HUES48 (cell line): ENCODE measurements around the gene KCTD2.

Experiments used
- H3K27ac ChIP-seq: one replicate; pipeline ENCODE4 v1.7.0; 2013; ENCODE audit warnings: low read depth, low read length, inconsistent platforms
- H3K27me3 ChIP-seq: 2 replicates; pipeline ENCODE4 v1.6.1; 2013; ENCODE audit warnings: mild to moderate bottlenecking, low read length; ENCODE audit not compliant: control insufficient read depth, insufficient read depth
- H3K36me3 ChIP-seq: 2 replicates; pipeline ENCODE4 v1.6.1; 2013; ENCODE audit warnings: low read length; ENCODE audit not compliant: control insufficient read depth, insufficient read depth
- H3K4me1 ChIP-seq: 2 replicates; pipeline ENCODE4 v1.6.1; 2013; ENCODE audit warnings: mild to moderate bottlenecking, low read length; ENCODE audit not compliant: control insufficient read depth, insufficient read depth
- H3K4me3 ChIP-seq: 2 replicates; pipeline ENCODE4 v1.5.1; 2013; ENCODE audit warnings: mild to moderate bottlenecking, low read depth, low read length
- H3K9ac ChIP-seq: 2 replicates; pipeline ENCODE4 v1.6.1; 2013; ENCODE audit warnings: mild to moderate bottlenecking, low read depth, low read length, moderate library complexity
- H3K9me3 ChIP-seq: 2 replicates; pipeline ENCODE4 v1.6.1; 2013; ENCODE audit warnings: low read length; ENCODE audit not compliant: control insufficient read depth, insufficient read depth

KCTD2 gene

DNA sequence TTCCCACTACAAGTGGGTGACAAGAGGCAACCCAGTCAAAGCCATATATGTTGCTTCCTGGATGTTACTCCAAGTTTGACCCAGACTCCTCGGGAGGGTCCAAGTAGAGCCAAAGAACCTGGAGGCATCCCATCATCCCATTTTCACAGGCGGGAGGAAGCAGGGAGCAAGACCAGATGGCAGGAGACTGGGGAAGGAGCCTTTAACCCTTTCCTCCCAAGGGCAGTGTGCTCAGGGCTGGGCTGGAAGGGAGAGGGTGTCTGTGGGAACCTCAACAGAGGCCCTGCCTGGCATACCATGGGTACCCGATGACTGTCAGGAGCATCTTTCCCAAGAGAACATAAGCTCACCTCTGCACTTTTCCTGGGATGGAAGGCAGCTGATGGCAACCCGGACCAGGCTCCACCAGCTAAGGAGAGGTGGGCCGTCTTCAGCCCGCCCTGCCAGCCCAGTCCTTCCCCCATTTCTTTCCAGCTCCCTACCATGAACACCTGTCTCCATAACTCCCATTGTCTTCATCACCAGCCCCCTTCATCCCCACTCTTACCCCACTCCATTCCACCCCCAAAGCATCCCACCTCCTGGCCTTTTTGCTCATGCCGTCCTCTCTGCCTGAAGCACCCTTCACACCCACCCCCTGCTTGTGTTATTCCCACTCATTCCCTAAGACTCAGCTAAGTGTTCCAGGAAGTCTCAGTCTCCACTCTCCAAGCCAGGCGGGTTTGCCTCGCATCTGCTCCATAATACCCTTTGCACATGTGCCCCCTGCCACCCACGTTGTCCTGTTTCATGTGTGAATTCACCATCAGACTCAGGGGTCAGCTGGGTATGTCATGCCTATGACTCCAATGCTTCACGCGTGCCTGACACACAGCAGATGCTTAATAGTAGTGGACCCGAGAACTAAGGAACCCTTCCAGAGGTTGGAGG, 34.9 kb downstream of the KCTD2 start:
- Histone ChIP-seq H3K4me1 (peaks cover 15% of the 10 kb centered on the region), H3K27me3 (no peaks in the 10 kb centered on the region), H3K9me3 (no peaks in the 10 kb centered on the region), H3K9ac (no peak overlapping the region), H3K27ac (no peak overlapping the region), H3K4me3 (no peak overlapping the region), H3K36me3 (no peaks in the 10 kb centered on the region)

DNA sequence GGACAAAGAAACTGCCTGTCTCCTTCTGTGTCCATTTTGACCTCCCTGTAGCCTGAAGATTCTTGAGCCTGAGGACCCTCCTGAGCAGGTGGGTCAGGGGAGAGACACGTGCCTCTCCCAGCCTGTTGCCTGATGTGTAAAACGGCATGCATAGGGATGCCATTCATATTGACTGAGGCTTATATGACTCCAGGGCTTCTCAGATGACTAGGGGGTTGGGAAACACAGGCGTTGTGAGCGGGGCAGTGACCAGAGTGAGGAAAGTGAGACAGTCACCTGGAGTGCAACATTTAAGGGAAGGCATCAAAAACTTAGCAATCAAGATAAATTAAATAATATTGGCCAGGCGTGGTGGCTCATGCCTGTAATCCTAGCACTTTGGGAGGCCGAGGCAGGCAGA, 35.7 kb downstream of the KCTD2 start:
- H3K27ac ChIP-seq, result no peak overlapping the region
- H3K36me3 ChIP-seq, result no peaks in the 10 kb centered on the region
- no peaks in the 10 kb centered on the region for H3K9me3 ChIP-seq
- H3K4me1 ChIP-seq, result peaks cover 19% of the 10 kb centered on the region
- no peak overlapping the region for H3K9ac ChIP-seq
- H3K27me3 ChIP-seq, result no peaks in the 10 kb centered on the region
- H3K4me3 ChIP-seq, result no peak overlapping the region

DNA sequence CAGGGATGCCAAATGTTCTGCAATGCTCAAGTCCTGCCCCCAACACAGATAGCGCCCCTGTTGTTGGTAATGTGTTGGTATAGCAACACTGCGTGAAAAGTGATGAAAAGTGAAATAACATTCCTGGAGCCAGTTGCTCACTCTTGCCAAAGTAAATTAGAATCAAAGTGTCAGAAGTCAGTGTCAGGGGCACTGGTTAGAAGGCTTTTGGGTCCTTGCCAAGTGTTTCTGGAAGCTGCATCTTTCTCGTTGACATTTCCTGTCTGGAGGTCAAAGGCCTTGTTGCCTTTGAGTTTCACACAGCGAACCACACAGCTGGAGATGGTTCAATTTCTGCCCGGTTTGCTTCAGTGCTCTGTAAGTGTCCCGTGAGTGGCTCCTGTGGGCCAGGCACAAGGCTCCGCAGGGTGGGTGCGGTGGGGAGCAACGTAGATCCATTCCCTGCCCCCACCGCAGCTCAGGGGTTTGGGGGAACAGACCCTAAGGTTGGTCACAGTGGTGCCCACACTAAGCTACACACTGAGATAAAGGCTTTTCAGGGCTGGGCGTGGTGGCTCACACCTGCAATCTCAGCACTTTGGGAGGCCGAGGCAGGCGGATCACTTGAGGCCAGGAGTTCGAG, 37.1 kb downstream of the KCTD2 start:
- Histone ChIP-seq H3K27ac (no peak overlapping the region), H3K9ac (no peak overlapping the region), H3K4me1 (peaks cover 18% of the 10 kb centered on the region)

DNA sequence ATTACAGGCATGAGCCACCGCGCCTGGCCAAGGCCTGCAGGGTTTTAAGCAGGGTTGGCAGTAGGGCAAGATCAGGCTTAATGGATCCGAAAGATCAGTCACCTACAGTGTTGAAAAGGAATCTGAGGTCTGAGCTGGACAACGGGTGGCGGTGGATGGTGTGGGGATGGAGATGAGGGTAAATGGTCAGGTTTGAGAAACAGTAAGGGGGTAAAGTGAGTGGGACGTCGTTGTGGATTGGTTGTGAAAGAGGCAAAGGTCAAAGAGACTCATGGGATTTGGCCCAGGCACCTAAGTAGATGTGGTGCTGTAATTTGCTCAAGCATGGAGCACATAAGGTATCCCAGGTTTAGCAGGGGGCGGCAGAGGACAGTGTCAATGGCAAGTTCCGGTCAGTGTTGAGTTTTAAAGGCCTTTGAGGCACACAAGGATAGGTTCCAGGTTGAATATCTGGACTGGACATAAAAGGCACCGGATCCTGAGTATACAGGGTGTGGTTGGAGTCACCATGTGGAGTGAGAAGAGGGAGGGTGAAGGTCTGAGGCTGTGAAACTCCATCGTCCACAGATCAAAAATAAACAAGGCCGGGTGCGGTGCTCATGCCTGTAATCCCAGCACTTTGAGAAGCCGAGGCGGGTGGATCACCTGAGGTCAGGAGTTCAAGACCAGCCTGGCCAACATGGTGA, 39.6 kb downstream of the KCTD2 start:
- Histone ChIP-seq H3K9me3 (no peaks in the 10 kb centered on the region), H3K4me1 (peaks cover 26% of the 10 kb centered on the region), H3K27ac (peak overlapping the region; percentile 93), H3K4me3 (no peak overlapping the region), H3K27me3 (no peaks in the 10 kb centered on the region), H3K36me3 (no peaks in the 10 kb centered on the region), H3K9ac (no peak overlapping the region)

More for the DNA sequence above, 37.1 kb downstream of the KCTD2 start:
- no peaks in the 10 kb centered on the region for H3K9me3 ChIP-seq
- no peak overlapping the region for H3K4me3 ChIP-seq
- H3K27me3 ChIP-seq, result no peaks in the 10 kb centered on the region
- H3K36me3 ChIP-seq, result no peaks in the 10 kb centered on the region

DNA sequence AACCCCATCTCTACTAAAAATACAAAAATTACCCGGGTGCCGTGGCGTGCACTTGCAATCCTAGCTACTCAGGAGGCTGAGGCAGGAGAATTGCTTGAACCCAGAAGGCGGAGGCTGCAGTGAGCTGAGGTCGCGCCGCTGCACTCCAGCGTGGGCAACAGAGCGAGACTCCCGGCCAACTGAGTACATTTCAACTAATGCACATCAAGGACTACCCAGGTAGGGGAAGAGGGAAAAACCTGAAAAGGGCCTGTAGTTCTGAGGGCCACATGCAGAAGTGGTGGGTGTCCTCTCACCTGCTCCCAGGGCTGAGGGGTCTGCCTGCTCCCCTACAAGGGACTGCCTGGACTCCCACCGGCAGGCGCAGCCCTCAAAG, 40.1 kb downstream of the KCTD2 start:
- Histone ChIP-seq H3K4me3 (peak overlapping the region; percentile 78), H3K9ac (peak overlapping the region; percentile 84), H3K9me3 (no peaks in the 10 kb centered on the region), H3K27ac (peak overlapping the region; percentile 93), H3K27me3 (no peaks in the 10 kb centered on the region), H3K4me1 (peaks cover 26% of the 10 kb centered on the region), H3K36me3 (no peaks in the 10 kb centered on the region)

DNA sequence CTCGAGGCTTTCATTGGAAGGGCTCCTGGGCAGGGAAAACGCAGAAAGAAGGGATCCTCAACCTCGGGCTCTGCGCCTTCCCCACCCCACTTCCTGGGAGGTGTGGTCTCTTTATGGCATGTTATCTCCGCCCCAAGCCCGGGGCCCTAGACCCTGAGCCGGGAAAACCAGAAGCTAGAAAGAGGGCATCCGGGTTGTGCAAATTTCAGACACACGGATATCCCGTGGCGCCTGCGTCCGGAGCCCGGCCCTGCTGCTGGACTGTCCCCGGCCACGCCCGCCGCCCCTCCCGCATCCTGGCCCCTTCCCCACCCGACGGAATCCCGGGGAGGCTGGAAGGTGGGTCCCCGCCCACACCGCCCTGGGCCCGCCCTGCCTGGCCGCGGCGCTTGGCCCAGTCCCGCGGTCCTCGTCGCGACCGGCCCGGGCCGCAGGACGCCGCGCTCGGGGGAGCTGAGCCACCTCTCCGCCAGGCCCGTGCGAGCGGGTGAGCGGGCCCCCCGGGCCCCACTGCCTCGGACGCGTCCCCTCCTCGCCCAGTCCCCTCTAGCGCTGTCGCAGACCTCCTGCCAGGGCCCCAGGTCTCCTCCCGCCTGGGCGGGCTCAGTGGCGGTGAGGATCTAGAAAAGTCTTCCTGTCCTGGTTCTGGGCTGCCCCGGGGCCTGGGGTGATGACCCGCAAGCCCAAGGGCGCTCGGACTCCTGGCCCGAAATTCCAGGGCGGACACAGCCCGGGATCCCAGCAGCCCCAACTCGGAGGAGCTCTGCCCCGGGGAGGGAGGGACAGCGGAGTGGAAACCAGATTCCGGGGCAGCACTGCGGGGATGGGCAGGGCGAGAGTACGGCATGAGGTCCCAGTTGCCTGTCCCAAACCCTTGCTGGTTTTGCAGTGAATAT, 40.8 kb downstream of the KCTD2 start, which contains the start of gene SLC16A5:
Gene SLC16A5, plus strand, starts transcription at position 397 of the 896 bp plus-strand sequence. CDS start 5,683 bp downstream, outside the sequence.
- H3K4me1 ChIP-seq, result peaks cover 21% of the 10 kb centered on the region

DNA sequence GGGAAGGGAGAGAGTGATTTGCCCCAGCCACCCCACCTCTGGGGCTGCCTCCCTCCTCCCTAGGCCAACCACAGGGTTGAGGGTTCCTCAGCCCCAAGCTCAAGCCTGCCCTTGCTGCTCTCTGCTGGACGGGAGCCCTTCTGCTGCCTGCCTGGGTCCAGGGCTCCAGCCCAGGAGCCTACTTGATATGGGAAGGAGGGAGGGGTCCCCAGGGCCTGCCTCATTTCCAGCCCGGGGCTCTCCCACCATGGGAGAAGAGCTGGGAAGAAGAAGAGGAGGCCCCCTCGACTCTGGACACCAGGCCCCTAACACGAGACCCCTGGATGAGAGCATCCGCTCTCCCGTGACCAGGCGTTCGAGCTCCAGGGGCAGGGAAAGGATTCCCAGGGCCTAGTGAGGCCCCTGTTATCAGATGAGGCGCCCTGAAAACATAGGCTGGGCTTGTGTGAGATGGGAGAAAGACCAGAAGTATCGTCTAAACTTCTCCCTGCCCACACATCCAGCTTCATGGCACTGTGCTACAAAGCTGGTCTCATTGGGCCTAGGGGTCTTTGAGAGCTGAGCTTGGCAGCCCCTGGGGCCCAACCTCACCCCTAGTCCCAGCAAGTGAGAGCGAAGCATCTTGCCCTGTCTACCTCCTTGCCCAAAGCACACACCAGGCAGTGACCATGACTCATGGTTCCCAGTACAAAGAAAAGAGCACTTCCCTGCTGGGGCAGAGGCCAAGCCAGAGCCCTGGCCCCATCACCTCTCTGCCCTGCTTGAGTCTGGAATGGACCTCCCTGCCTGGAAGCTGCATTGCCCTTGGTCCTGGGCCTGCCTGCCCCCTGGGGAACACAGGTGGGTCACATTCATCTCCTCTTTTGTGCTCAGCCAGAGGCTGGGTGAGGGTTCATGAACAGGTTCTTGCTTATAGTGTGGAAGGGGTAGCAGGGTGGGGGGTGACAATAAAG, 41.7 kb downstream of the KCTD2 start:
- Histone ChIP-seq H3K9ac (peak overlapping the region; percentile 77), H3K36me3 (no peaks in the 10 kb centered on the region), H3K4me3 (peak overlapping the region; percentile 78), H3K27me3 (no peaks in the 10 kb centered on the region), H3K9me3 (no peaks in the 10 kb centered on the region), H3K4me1 (peaks cover 21% of the 10 kb centered on the region), H3K27ac (peak overlapping the region; percentile 93)

More for the DNA sequence above, 40.8 kb downstream of the KCTD2 start, which contains the start of gene SLC16A5:
- Histone ChIP-seq H3K36me3 (no peaks in the 10 kb centered on the region), H3K27ac (peak within 1 kb of the TSS; percentile 93), H3K9ac (peak within 1 kb of the TSS; percentile 84), H3K27me3 (no peaks in the 10 kb centered on the region), H3K9me3 (no peaks in the 10 kb centered on the region), H3K4me3 (peak within 1 kb of the TSS; percentile 78)

DNA sequence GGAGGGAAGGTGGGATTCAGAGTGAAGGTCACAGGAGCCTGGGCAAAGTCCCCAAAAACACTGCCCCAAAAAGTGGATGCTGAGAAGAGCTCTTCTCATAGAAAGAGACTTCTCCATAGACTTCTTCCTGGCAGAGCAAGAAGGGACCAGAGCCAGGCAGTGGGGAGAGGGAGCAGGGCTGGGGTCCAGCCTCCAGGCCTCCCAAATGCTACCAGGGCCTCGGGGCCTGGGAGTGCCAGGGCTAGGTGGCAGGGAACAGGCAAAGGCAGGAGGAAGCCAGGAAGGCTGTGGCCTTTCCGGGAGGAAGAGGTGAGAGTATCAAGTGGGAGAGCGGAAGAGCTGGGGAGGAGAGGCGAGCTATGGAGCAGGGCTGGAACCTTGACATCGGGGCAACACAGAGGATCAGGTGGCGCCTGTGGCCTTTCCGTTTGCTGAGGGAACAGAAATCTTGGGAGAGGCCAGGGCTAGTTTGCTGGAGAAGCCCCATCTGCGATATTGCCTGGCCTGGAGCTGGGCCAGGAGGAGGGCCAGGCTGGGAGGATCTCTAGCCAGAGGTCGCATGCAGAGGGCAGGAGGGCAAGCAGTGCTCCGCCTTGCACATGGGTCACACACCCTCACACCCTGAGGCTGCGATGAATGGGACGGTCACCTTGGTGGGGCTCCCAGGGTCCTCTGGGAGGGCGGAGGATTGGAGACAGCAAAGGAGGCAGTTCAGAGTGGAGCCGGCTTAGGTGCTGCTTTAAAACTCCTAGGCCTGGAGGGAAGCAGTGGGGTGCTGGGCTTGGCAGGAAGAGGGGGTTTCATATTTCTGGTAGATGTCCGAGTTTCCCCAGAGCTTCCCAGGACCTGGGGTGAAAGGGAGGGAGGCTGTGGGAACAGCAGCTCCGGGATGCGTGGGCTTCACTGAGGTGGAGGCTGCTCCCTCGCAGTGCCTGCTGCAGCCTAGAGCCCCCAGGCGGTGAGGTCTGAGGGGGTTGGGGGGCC, 44.1 kb downstream of the KCTD2 start:
- Histone ChIP-seq H3K9ac (no peak overlapping the region), H3K36me3 (no peaks in the 10 kb centered on the region), H3K4me1 (peaks cover 21% of the 10 kb centered on the region), H3K9me3 (no peaks in the 10 kb centered on the region), H3K27me3 (no peaks in the 10 kb centered on the region), H3K4me3 (no peak overlapping the region), H3K27ac (peak overlapping the region; percentile 15)

DNA sequence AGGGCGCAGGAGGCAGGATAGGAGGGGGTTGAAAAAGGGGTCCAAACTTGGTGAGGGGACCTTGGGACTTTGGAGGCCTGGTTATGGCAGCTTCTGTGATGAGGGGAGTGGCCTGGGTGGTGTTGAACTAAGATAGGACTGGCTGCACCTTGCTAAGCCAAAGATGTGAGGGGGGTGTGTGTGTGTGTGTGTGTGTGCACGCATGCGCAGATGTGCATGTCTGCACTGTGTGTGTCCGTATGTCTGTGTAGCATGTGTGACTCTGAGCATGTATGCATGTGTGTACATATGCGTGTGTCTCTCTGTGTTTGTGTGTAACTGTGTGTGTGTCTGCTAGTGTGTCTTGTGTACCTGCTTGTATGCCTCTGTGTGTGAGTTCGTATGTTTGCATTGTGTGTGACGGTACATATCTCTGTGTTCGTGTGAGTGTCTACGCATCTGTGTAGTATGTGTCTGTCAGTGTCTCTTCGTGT, 44.9 kb downstream of the KCTD2 start:
- no peak overlapping the region for H3K9ac ChIP-seq
- H3K4me1 ChIP-seq, result peaks cover 21% of the 10 kb centered on the region
- H3K36me3 ChIP-seq, result no peaks in the 10 kb centered on the region
- H3K4me3 ChIP-seq, result no peak overlapping the region
- no peaks in the 10 kb centered on the region for H3K9me3 ChIP-seq
- no peaks in the 10 kb centered on the region for H3K27me3 ChIP-seq
- no peak overlapping the region for H3K27ac ChIP-seq
